Naive thymus-derived CD8-positive, alpha-beta T cell (primary cell): ENCODE data around the gene SHISA8. TPM values are rescaled to one million over a fixed set of nuclear protein-coding genes. Genes with fewer than 3 reads are reported as not detected.

Source experiments
- ATAC-seq, 2 donors: fragments of 150-1000 bp; cut with Tn5 transposase in 1 of 2; sonication (Bioruptor Pico), chemical (Tn5 transposase) in 1 of 2; 1 replicate in 1 of 2; 2 replicates in 1 of 2; pipeline ENCODE4 v1.10.0; 2021; ENCODE audit warnings: mild to moderate bottlenecking in 2 of 2, moderate library complexity in 2 of 2
- POLR2A ChIA-PET: fragments of 350-600 bp; sonication (Branson Sonifier 250); formaldehyde crosslinking; loops from one replicate; lab custom pipeline; 2021; ENCODE audit warnings: antibody characterized with exemption; lab: Charles Lee
- DNase-seq, 10 donors: peaks; one replicate each; pipeline versions ENCODE4 v3.0.0 to v3.0.0-alpha.2; 2020 to 2022
- H3K27ac Mint-ChIP-seq, 10 donors: one replicate each; pipeline ENCODE4 v1.8.0; 2020 to 2022; ENCODE audit warnings: mild to moderate bottlenecking in 10 of 10, mixed read lengths in 10 of 10, moderate library complexity in 4 of 10, inconsistent platforms in 1 of 10
- H3K27me3 Mint-ChIP-seq, 5 donors: one replicate each; pipeline ENCODE4 v1.8.0; 2021 to 2022; ENCODE audit warnings: mixed read lengths in 5 of 5
- H3K36me3 Mint-ChIP-seq, 3 donors: one replicate each; pipeline ENCODE4 v1.8.0; 2020 to 2022; ENCODE audit warnings: mixed read lengths in 3 of 3, mild to moderate bottlenecking in 2 of 3, inconsistent platforms in 1 of 3
- H3K4me1 Mint-ChIP-seq, 4 donors: one replicate each; pipeline ENCODE4 v1.8.0; 2021 to 2022; ENCODE audit warnings: mixed read lengths in 4 of 4
- H3K4me3 Mint-ChIP-seq, 10 donors: one replicate each; pipeline ENCODE4 v1.8.0; 2020 to 2022; ENCODE audit warnings: mild to moderate bottlenecking in 10 of 10, mixed read lengths in 10 of 10, moderate library complexity in 6 of 10, inconsistent platforms in 1 of 10
- H3K9me3 Mint-ChIP-seq, 9 donors: one replicate each; pipeline ENCODE4 v1.8.0; 2020 to 2022; ENCODE audit warnings: mixed read lengths in 9 of 9, mild to moderate bottlenecking in 3 of 9, inconsistent platforms in 1 of 9, moderate library complexity in 1 of 9
- polyA plus RNA-seq, 3 donors: library from polyadenylated mRNA; unstranded; fragments of 300-500 nt; fragmentation: Illumina TruSeq; gene quantifications; one replicate each; pipeline ENCODE4 v1.2.3, GENCODE V29; 2021
- total RNA-seq, 8 experiments: library from RNA in 2 of 8; stranded (reverse) in 2 of 8; gene quantifications; one replicate each; pipeline ENCODE4 v1.2.3 and lab custom pipeline; 2021 to 2026

Gene SHISA8
- total and polyA plus RNA-seq, 5 experiments from 2014 or later = 0.44 TPM; not detected in 4

DNA sequence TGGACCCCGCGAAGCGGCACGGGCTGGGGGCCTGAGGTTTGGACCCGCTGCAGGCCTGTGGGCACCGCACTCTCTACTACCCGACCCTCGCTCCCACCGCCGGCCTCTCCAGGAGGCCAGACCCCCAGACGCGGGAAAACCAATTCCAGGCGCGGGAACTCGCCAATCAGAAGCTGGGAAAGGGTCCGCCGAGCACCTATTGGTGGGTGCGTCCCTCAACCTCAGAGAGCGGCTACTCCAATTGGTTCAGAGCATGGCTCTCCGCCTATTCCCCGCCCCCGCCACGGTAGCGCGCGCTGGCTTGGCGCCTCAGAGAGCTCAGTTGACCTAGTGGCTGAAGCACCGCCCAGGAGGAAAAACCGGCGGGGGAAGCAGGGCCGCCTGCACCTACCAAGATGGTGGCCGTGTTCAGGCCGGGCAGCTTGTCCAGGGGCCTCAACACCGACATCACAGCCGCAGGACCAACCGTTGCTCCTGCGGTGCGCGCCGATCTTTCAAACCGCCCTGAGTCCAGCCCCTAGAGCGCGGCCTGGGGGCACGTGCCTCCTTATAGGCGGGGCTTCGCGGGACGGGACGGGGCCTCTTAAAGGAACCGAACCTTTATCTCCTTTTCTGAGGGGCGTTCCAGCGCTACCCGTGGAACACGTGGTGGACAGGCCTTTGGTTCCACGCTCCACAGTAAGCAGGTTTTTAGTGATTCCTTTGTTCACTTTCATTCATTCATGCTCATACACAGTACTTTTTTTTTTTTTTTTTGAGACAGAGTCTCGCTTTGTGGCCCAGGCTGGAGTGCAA, 32.0 kb upstream of the SHISA8 start, which contains the start of gene CENPM:
Gene CENPM, minus strand, starts transcription at position 524 of the 795 bp plus-strand sequence. Its CDS starts 76 bp downstream, at position 448.
- POLR2A ChIA-PET = interaction anchor here (0.5 to 2.2 kb wide), 13 partner anchors 21 to 499 kb away, joined by 3 to 10 read pairs (median 4); partner anchors contain the start of genes CCDC134, SMDT1, SNU13 and SREBF2
- peaks cover 0 to 22% (median 13%) of the 10 kb centered on the region in 4 donors for H3K4me1 Mint-ChIP-seq
- ATAC-seq (peak; percentile 93 to 94), DNase-seq (peak; percentile 71 to 88 (median 78))
- peak within 1 kb of the TSS; percentile 85 to 95 (median 91) for H3K4me3 Mint-ChIP-seq
- no peaks in the 10 kb centered on the region for H3K9me3 Mint-ChIP-seq
- H3K36me3 Mint-ChIP-seq = no peaks in the 10 kb centered on the region
- H3K27ac Mint-ChIP-seq = peak within 1 kb of the TSS in 7 of 10 donors; percentile 44 to 86 (median 75)
- no peaks in the 10 kb centered on the region for H3K27me3 Mint-ChIP-seq

DNA sequence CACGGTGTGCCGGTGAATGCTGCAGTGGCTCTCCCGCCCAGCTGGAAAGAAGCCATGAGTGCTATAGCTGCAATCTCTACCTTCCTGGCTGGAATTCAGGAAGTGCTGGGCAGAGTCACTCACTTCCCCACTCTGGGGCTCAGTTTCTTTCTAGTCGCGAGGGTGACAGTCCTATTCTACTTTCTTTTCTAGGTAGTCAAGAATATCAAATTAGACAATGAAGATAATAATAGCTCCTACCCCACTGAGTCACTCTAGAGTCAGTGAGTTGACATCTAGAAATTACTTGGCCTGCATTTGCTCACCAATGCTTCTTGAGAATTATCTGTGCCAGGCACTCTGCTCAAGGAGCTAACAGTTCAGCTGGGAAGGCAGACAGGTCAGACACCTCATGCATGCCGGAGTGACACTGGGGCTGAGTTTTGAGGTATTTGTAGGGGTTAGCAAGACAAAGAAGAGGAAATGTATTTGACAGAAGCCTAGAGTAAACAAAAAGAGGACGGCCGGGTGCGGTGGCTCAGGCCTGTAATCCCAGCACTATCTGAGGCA, 28.9 kb upstream of the SHISA8 start:
- H3K4me3 Mint-ChIP-seq = peak overlapping the region in 1 of 10 donors; percentile 62
- POLR2A ChIA-PET = interaction anchor here (0.5 to 1.6 kb wide), 4 partner anchors 17 to 202 kb away, joined by 3 to 13 read pairs (median 3); partner anchors contain the start of genes SREBF2 and TNFRSF13C
- peak overlapping the region in 4 of 10 donors; percentile 8 to 40 (median 23) for H3K27ac Mint-ChIP-seq

DNA sequence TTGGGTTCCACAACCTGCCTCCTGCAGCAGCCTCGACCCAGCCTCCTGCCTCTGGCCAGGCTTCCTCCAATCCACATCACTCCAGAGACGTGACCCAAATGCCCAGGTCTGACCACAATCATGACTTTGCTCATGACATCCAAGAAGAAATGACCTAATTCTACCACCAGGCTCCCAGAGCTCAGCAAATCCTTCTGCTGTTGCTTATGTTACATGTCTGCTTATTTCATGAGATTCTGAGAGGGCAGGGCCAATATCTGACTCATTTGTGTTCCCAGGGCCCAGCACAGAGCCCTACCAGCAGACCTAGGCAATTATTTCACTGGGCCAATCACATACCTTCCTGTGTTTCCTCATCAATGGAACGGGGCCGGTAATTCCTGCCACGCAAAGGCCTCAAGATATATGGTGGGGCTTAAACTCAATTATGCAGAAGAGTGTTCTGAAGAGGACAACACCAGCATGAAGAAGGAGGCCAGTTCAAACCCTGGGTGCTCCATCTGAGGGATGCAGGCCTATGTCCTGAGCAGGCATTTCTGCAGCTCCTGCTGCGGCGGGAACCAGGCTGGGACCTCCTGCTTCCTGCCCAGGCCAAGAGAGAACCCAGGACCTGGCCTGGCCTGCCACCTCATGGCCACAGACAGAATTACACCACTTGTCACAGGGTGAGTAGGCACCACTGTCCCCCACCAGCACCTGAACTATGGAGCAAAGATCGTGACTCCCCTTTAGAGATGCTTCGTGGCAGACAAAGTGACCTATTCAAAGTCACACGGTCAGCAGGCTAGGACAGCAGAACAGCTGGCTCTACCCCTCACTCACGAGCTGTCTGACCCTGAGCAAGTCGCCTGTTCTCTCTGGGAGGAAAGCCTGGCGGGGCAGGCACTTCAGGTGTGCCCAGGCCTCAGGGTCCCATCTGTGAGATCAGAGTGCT, 26.2 kb upstream of the SHISA8 start:
- Mint-ChIP-seq H3K27me3 (no peaks in the 10 kb centered on the region), H3K36me3 (no peaks in the 10 kb centered on the region), H3K27ac (peak overlapping the region; percentile 97 to 100 (median 100)), H3K4me3 (peak overlapping the region; percentile 43 to 92 (median 76)), H3K9me3 (no peaks in the 10 kb centered on the region), H3K4me1 (peaks cover 17 to 55% (median 33%) of the 10 kb centered on the region in 4 donors)
- ATAC-seq = peak; percentile 63
- DNase-seq = peak; percentile 76 to 93 (median 85)
- POLR2A ChIA-PET = interaction anchor here (0.7 to 4.5 kb wide), 13 partner anchors 13 to 274 kb away, joined by 3 to 68 read pairs (median 9); partner anchors contain the start of genes CCDC134, MEI1, SMDT1 and SNU13

More for the DNA sequence above, 28.9 kb upstream of the SHISA8 start:
- ATAC-seq (no peak), DNase-seq (no peak)
- H3K9me3 Mint-ChIP-seq = no peaks in the 10 kb centered on the region
- no peaks in the 10 kb centered on the region for H3K27me3 Mint-ChIP-seq
- H3K4me1 Mint-ChIP-seq = peaks cover 17 to 49% (median 39%) of the 10 kb centered on the region in 4 donors
- no peaks in the 10 kb centered on the region for H3K36me3 Mint-ChIP-seq

DNA sequence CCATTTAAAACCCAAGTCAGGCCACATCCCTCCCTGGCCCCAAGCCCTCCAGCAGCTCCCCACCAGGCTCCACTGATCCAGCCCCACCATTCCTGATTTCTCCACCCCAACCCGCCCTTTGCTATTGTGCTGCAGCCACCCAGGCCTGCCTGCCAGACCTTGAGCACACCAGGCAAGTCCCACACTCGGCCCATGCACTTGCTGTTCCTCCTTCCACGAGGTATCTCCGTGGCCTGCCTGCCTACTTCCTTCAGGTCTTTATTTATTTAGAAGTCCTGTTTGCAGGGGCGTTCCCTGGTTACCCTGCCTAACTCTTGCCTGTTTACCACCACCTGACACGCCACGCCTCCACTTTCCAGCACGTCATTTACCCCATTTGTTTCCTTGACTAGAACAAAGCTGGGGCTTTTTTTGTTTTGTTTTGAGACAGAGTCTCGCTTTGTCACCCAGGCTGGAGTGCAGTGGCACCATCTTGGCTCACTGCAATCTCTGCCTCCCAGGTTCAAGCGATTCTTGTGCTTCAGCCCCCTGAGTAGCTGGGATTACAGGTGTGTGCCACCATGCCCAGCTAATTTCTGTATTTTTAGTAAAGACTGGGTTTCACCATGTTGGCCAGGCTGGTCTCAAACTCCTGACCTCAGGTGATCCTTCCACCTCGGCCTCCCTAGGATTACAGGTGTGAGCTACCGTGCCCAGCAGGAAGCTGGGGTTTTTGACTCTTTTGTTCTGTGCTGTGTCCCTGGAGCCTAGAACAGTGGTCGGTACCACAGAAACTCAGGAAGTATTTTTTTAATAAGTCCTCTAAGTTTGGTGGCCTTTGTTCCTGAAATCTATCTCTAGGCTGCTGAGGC, 25.3 kb upstream of the SHISA8 start:
- Mint-ChIP-seq H3K27ac (peak overlapping the region; percentile 97 to 100 (median 100)), H3K36me3 (no peaks in the 10 kb centered on the region), H3K27me3 (no peaks in the 10 kb centered on the region), H3K9me3 (no peaks in the 10 kb centered on the region), H3K4me3 (peak overlapping the region; percentile 56 to 92 (median 86)), H3K4me1 (peaks cover 17 to 57% (median 31%) of the 10 kb centered on the region in 4 donors)
- DNase-seq (peak; percentile 73 to 96 (median 90)), ATAC-seq (peak; percentile 74 to 85)
- POLR2A ChIA-PET = interaction anchor here (0.7 to 4.5 kb wide), 16 partner anchors 11 to 504 kb away, joined by 3 to 68 read pairs (median 8); partner anchors contain the start of genes CCDC134, MEI1, SMDT1 and SNU13

DNA sequence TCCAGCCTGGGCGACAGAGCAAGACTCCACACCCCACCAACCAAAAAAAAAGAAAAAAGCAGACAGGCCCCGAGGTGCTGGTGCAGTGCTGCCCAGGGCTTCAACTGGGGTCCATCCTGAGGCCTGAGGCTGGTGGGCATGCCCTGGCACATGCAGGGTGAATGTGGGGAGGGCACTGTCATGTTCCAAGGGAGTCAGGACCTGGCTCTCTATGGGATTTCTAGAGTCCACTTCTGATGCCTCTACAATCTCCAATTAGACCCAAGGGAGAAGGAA, 22.0 kb upstream of the SHISA8 start:
- DNase-seq (no peak), ATAC-seq (no peak)
- Mint-ChIP-seq H3K27me3 (no peaks in the 10 kb centered on the region), H3K27ac (peak overlapping the region in 6 of 10 donors; percentile 6 to 81 (median 44)), H3K9me3 (no peaks in the 10 kb centered on the region), H3K36me3 (no peaks in the 10 kb centered on the region), H3K4me3 (no peak overlapping the region), H3K4me1 (peaks cover 19 to 73% (median 31%) of the 10 kb centered on the region in 4 donors)
- POLR2A ChIA-PET = interaction anchor here (2.1 kb wide), 1 partner anchor 11 kb away, joined by 14 read pairs; the partner anchor contains the start of gene TNFRSF13C

DNA sequence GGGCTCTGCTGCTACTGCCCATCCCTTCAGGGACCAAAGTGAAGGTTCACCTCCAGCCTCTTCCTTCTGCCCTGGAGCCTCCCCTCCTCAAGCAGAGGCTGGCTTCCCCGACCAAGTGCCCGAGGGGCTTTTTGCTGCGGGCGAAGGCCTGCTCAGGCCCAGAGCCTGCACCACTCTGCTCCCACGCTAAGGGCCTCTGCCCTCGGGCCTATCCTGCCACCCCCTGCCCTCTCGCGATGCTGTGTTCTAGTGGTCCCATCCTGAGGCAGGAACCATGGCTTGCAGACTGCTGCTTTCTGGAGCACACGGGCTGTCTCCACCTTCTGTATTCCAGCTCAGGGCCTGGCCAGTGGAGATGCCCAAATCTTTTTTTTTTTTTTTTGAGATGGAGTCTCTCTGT, 20.6 kb upstream of the SHISA8 start:
- POLR2A ChIA-PET = interaction anchor here (0.7 to 2.1 kb wide), 2 partner anchors 9 to 1030 kb away, joined by 4 to 14 read pairs; partner anchors contain the start of gene TNFRSF13C
- Mint-ChIP-seq H3K4me3 (no peak overlapping the region), H3K4me1 (peaks cover 10 to 66% (median 21%) of the 10 kb centered on the region in 4 donors), H3K9me3 (no peaks in the 10 kb centered on the region), H3K36me3 (no peaks in the 10 kb centered on the region), H3K27me3 (no peaks in the 10 kb centered on the region), H3K27ac (peak overlapping the region in 3 of 10 donors; percentile 20 to 80 (median 80))
- ATAC-seq (no peak), DNase-seq (no peak)

DNA sequence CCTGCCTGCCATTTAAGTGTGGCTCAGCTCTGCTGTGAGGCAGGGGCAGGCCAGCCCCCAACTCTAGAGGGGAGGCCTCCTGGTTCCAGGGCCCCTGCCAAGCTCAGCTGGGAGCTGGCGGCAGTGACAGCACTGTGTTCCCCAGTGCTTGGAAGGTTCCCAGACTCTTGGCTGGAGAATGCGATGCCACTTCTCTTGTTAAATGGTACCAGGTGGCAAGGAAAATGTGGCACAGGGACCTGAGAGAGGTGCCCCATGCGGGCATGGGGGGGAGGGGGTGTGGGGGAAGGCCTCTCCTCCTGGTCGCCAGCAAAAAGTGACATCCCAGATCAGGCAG, 20.1 kb upstream of the SHISA8 start:
- no peaks in the 10 kb centered on the region for H3K36me3 Mint-ChIP-seq
- peaks cover 7 to 61% (median 15%) of the 10 kb centered on the region in 4 donors for H3K4me1 Mint-ChIP-seq
- no peak overlapping the region for H3K4me3 Mint-ChIP-seq
- H3K27me3 Mint-ChIP-seq = no peaks in the 10 kb centered on the region
- no peaks in the 10 kb centered on the region for H3K9me3 Mint-ChIP-seq
- DNase-seq (no peak), ATAC-seq (no peak)
- POLR2A ChIA-PET = interaction anchor here (1.7 to 2.1 kb wide), 2 partner anchors 9 to 12 kb away, joined by 6 to 14 read pairs; partner anchors contain the start of gene TNFRSF13C
- peak overlapping the region in 2 of 10 donors; percentile 38 to 63 for H3K27ac Mint-ChIP-seq

DNA sequence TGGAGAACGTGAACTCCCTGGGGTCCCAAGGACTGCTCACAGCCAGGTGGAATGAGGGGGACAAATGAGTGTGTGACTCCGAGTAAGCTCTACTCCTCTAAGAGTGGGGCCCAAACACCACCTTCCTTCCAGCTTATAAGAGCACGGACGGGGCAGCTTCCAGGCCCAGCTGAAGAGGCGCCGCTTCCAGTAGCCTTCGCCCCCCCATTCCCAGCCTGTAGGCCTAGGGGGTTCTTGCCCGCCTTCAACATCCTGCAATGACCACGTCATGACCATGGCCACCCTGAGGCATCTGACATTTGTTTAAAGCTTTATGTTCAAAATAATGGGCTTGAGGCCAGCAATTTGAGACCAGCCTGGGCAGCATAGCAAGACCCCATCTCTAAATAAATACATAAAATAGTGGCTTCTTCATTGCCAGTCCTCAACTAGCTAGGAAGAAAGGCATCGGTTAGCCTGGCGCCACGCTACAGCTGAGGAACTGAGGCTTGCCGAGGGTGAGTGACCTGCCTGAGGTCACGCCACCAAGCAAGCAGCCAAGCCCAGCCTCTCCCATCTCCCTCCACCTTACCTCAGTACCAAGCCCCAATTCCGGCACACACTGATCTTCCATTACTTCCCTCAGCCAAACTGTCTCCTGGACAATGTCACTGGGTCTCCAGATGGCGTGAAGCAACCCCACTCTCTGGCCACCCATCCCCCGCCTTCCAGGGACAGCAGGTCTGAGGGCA, 19.6 kb upstream of the SHISA8 start:
- DNase-seq = no peak
- Mint-ChIP-seq H3K4me1 (peaks cover 3 to 57% (median 11%) of the 10 kb centered on the region in 4 donors), H3K27ac (peak overlapping the region in 5 of 10 donors; percentile 35 to 66 (median 44)), H3K27me3 (no peaks in the 10 kb centered on the region), H3K9me3 (no peaks in the 10 kb centered on the region), H3K36me3 (no peaks in the 10 kb centered on the region), H3K4me3 (no peak overlapping the region)
- POLR2A ChIA-PET = interaction anchor here (1.7 kb wide), 1 partner anchor 12 kb away, joined by 6 read pairs; no protein-coding TSS in a partner anchor
- no peak for ATAC-seq

DNA sequence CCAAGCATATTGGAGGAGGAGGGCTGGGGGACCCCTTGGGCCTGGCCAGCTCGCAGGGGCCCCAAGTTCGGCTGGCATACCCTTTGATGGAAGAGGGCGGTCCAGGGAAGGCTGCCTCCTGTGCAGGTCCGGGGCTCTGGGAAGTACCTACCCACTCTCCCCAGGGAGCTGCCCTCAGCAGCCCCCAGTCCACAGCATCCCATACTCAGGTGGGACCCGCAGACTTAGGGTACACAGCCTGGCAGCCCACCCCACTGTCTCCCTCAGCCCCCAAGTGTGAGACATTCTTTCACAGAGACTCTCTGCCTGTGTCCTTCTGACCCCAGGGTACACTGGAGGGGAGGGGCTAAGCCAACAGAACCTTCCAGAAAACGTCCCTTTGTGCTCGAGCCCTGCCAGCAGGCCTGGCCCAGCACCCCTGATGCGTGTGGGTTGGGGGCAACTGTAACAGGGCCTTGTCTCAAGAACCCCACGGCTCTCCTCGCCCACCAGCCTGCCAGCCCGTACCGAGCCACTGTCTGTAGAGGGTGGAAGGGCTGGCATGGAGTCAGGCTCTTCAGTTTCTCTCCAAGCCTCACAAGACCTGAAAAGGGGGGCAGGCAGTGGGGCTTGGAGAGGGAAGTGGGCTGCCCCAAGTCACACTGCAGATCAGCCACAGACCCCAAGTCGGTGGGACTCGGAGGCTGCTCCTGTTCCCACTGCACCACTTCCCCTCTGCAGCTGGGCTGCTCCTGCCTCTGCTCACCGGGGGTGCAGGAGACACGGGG, 18.7 kb upstream of the SHISA8 start:
- Mint-ChIP-seq H3K4me3 (no peak overlapping the region), H3K36me3 (no peaks in the 10 kb centered on the region), H3K9me3 (no peaks in the 10 kb centered on the region), H3K27ac (peak overlapping the region in 4 of 10 donors; percentile 5 to 66 (median 34)), H3K27me3 (no peaks in the 10 kb centered on the region), H3K4me1 (peaks cover 7 to 55% (median 10%) of the 10 kb centered on the region in 4 donors)
- DNase-seq = no peak
- POLR2A ChIA-PET = interaction anchor here (1.7 kb wide), 1 partner anchor 11 kb away, joined by 6 read pairs; no protein-coding TSS in a partner anchor
- ATAC-seq = peak in 1 of 2 donors; percentile 20

DNA sequence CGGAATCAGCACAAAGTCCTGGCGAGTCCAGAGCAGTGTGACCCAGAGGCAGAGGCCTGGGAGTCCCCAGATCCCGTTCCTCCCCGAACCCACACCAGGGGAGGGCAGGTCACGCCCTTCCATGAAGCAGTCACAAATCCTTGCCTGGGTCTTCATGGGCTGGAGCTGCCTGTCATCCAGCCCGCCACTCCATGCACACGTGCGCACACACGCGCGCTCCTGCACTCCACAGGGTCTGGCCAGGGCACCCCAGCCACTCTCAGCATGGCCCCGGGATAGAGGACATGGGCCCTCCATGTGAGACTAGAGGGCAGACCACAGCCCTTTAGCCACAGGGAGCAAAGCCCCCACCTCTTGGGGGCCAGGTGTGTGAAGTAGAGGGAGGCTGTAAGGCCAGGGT, 17.5 kb upstream of the SHISA8 start:
- Mint-ChIP-seq H3K27me3 (no peaks in the 10 kb centered on the region), H3K36me3 (no peaks in the 10 kb centered on the region), H3K9me3 (no peaks in the 10 kb centered on the region), H3K4me1 (peaks cover 12 to 56% (median 19%) of the 10 kb centered on the region in 4 donors), H3K4me3 (no peak overlapping the region), H3K27ac (peak overlapping the region in 1 of 10 donors; percentile 75)
- no peak for DNase-seq
- no peak for ATAC-seq
- POLR2A ChIA-PET = no interaction called here
